HG03175 (cell line): ENCODE results near the gene RASSF4.
"Not testable (repeated sequence)": the region's sequence is repeated elsewhere in the genome, so short reads cannot be mapped to it uniquely, and the experiment has no call there.

Experiments used
- ATAC-seq: cut with Tn5 transposase; IDR thresholded peaks from one replicate; pipeline ENCODE4 v1.9.1; 2021; ENCODE audit warnings: mild to moderate bottlenecking, moderate library complexity; ENCODE audit not compliant: unreplicated experiment

Gene RASSF4

DNA sequence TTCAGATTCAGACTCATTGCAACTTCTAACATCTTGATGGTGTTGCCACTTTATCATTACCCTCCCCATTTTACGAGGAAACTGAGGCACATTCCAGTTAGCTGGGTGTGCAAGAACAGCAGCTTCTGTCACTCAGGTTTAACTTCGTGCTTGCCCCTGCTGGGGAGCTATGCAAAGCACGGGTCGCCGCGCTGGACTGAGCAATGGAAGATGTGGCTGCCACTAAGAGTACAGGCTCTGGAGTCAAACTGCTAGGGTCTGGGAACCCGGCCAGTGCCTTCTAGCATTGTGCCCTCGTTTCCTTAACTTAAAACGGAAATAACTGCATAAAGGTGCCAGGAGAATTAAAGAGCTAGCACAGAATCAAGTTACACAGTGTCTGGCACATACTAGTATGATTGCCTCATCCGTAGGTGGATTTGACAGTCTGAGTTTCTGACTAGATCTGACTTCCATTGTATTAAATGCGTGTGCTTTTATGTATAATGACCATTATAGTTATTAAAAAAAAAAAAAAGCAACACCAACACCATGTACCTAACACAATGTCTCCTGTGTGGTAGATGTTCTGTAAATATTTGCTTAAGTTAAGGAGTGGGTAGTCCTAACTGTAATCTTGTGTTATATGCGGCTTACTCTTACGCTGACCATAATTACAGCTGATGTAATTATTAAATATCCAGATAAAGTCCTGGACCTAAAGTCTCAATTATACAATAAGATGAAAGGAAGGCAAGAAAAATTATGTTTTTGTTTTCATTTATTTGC lies 42.0 kb downstream of the RASSF4 start:
- ATAC-seq = peak; percentile 88

GRCh38 chr10:45003432-45004000 lies 43.9 kb downstream of the RASSF4 start:
- ATAC-seq = no peak

DNA sequence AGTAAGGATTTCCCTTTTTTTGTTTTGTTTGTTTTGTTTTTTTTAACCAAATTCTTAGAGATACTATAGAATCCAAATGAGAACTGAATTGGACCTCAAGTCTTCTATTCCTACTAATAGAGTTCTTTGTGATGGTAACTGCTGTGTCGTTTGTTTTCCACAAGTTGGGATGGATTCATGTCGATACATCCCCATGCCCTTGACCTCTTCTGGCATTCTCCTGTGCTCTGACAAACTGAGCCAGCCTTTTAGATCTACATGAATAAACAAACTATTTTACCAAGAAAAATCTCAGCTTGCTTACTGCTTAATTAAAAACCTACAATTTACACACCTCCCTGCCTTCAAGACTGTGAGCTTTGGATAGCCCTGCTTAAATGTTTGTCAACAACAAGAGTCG lies 45.1 kb downstream of the RASSF4 start:
- no peak for ATAC-seq

DNA sequence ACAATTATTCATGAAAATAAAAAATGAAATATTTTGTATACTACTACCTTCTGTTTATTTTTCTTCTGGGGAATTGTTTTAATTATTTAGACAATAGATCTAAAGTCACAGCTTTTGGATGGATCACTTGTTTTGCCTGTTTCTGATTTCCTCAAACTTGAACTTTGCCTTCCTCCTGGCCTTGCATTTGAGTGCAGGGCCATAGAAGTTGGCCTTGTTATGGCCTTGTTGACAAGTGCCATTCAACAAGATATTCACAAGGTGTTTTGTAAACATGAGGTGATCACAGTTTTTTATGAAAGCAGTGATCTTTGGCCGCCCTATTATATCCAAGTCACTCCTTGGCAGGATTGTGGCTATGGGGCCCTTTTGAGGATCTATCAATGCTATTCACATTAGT lies 45.7 kb downstream of the RASSF4 start:
- no peak for ATAC-seq

- no peak for ATAC-seq
Measured at GRCh38 chr10:45006276-45007030, 46.9 kb downstream of the RASSF4 start.

DNA sequence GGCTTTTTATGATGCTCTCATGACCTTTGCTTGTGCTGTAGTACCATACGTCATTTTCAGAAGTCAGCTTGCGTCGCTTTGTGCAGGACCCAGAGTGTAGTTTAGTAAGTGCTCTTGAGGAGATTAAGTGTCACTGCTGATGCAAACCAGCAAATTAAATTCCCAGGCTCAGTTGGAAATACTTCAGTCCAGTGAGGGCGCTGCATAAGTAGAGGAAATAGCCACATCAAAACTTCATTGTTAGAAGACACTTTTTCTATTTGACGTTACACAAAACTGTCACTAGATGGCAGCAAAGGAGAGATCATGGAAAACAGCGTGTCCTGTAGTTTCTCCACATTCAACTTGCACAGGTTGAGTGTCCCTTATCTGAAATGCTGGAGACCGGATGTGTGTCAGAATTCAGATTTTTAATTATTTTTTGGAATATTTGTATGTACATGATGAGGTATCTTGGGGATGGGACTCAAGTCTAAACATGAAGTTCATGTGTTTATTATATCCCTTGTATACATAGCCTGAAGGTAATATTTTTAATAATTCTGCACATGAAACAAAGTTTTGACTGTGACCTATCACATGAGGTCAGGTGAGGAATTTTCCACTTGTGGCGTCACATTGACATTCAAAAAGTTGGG lies 49.0 kb downstream of the RASSF4 start:
- peak; percentile 84 for ATAC-seq

GRCh38 chr10:45014557-45014956 lies 55.0 kb downstream of the RASSF4 start:
- ATAC-seq = not testable (repeated sequence)

GRCh38 chr10:45015590-45015989 lies 56.0 kb downstream of the RASSF4 start:
- no peak for ATAC-seq

GRCh38 chr10:45023426-45023825 lies 63.8 kb downstream of the RASSF4 start:
- ATAC-seq = no peak

DNA sequence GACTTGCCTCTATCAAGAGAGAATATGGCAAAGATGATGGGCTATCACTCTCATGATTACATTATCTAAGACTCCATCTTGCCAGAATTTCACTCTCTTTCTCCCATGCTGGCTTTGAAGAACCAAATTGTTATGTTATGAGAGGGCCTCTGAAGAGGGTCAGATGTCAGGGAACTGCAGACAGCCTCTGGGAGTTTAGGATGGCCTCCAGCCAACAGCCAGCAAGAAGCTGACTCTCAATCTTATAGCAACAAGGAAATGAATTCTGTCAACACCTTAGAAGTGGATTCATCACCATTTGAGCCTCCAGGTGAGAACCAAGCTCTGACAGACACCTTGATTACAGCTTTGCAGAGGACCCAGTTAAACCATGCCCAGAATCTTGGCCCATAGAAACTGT lies 74.7 kb downstream of the RASSF4 start:
- no peak for ATAC-seq

DNA sequence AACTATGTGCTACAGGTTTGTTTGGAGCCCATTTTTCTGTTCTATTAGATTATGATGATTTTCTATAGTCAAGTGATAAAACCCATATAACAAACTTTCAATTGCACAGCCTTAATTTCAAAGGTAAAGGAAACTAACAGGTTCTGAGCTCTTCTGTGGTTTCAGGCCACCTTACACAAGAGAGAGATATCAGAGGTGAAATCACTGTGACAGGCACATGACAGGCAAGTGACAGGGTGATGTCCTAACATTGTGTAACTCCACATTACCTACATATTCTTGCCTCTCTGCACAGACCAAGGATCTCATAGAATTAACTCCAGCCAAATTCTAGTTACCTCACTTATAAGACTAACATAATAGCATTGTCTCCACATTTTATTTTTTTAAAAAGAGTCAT lies 76.1 kb downstream of the RASSF4 start:
- ATAC-seq = no peak

DNA sequence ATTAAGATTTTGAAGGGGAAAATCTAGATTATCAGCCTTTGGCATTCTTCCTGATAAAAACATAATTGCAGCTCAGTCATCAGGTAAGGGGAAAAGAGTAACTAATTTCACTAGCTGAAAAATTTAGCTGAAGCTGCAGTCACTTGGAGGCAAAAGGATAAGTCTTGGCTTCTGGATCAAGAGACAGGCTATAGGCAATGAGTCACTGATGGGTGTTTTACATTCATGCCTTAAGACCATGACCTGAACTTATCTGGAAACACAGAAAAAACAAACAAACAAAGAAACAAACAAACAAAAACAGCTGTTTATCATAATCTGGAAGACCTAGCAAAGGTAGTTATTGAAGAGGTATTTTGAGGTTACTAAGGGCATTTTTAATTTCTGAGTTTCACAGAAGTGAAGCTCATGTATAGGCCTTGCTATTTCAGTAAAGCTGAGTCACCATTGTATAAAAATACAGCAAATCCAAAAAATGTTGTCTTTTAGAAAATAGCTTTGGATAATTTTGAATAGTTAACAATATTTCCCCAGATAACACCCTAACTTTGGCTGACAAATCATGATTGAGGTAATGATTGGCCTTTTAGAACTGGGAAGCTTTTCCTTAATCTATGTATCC lies 81.4 kb downstream of the RASSF4 start:
- ATAC-seq = no peak

- ATAC-seq = no peak
Measured at GRCh38 chr10:45044290-45044689, 84.7 kb downstream of the RASSF4 start.
